HepG2 (cell line): Measurements from ENCODE around the gene TLN1. TPM values are rescaled to one million over a fixed set of nuclear protein-coding genes. Genes with fewer than 3 reads are reported as not detected.

Source experiments
- ATAC-seq: fragments of 200-7000 bp; cut with Tn5 transposase; 3 replicates; pipeline ENCODE4 v1.9.1; 2020; ENCODE audit warnings: mild to moderate bottlenecking, moderate library complexity
- BruUV-seq: library from RNA; stranded (reverse); fragments of 400-500 nt; replicated peaks from 2 replicates; lab custom pipeline; 2021; lab: Mats Ljungman, UMichigan
- CTCF ChIA-PET: fragments of 300-600 bp; formaldehyde crosslinking; extraction: SDS; loops from one replicate; lab custom pipeline; 2021; ENCODE audit warnings: low total read pairs, inconsistent platforms, low intra/inter-chr PET ratio; lab: Yijun Ruan, JAX
- POLR2A ChIA-PET: fragments of 350-600 bp; sonication (Branson Sonifier 250); formaldehyde crosslinking; loops from one replicate; lab custom pipeline; 2020; ENCODE audit warnings: antibody characterized with exemption, inconsistent platforms; lab: Yijun Ruan, JAX
- DNase-seq: peaks from one replicate; pipeline ENCODE4 v3.0.0-alpha.2; 2015; ENCODE audit warnings: low spot score
- FAIRE-seq: peaks from 3 replicates; lab custom pipeline; 2011; peaks lifted over from hg19 to GRCh38; lab: Jason Lieb, UNC
- H2AFZ ChIP-seq: one replicate; pipeline ENCODE4 v1.6.1; 2011; ENCODE audit warnings: low read length, inconsistent platforms
- H3K27ac ChIP-seq: fragments of 300-600 bp; 3 replicates; pipeline ENCODE4 v1.8.0; 2011; ENCODE audit warnings: mixed run types, mild to moderate bottlenecking, mixed read lengths, low read length, inconsistent platforms; ENCODE audit not compliant: insufficient read depth; ENCODE audit errors: extremely low read length
- H3K27me3 ChIP-seq, 2 experiments: fragments of 200-600 bp in 1 of 2; 2 replicates in 1 of 2; 3 replicates in 1 of 2; pipeline versions ENCODE4 v1.6.0 to v1.8.0; 2011; ENCODE audit warnings: low read length in 2 of 2, mild to moderate bottlenecking in 2 of 2, moderate library complexity in 2 of 2, inconsistent platforms in 1 of 2; ENCODE audit not compliant: insufficient read depth in 2 of 2, control insufficient read depth in 1 of 2
- H3K36me3 ChIP-seq, 2 experiments: fragments of 200-600 bp in 1 of 2; replicated peaks in 1 of 2; 2 replicates in 1 of 2; 3 replicates in 1 of 2; pipeline versions ENCODE4 v1.5.1 to v1.8.0; 2011; ENCODE audit warnings: low read length in 2 of 2, inconsistent platforms in 1 of 2; ENCODE audit not compliant: insufficient read depth in 2 of 2, control insufficient read depth in 1 of 2
- H3K4me1 ChIP-seq: 2 replicates; pipeline ENCODE4 v1.5.1; 2012; ENCODE audit warnings: low read length, inconsistent platforms; ENCODE audit not compliant: insufficient read depth
- H3K4me2 ChIP-seq: 2 replicates; pipeline ENCODE4 v1.6.0; 2011; ENCODE audit warnings: low read depth, low read length, inconsistent platforms
- H3K4me3 ChIP-seq, 3 experiments: fragments of 200-600 bp in 1 of 3; sonication (generic), shearing (Covaris generic) in 1 of 3; replicated peaks in 1 of 3; 2 replicates each; pipeline ENCODE4 v1.5.1; 2011 to 2016; ENCODE audit warnings: low read length in 3 of 3, inconsistent platforms in 2 of 3, low read depth in 2 of 3, mild to moderate bottlenecking in 2 of 3, control low read depth in 1 of 3, mixed read lengths in 1 of 3; ENCODE audit not compliant: insufficient read depth in 1 of 3
- H3K79me2 ChIP-seq: one replicate; pipeline ENCODE4 v1.6.1; 2011; ENCODE audit warnings: low read length, inconsistent platforms; ENCODE audit not compliant: insufficient read depth
- H3K9ac ChIP-seq: 2 replicates; pipeline ENCODE4 v1.6.0; 2011; ENCODE audit warnings: mild to moderate bottlenecking, low read depth, low read length, inconsistent platforms; ENCODE audit not compliant: insufficient read depth
- H3K9me3 ChIP-seq: 2 replicates; pipeline ENCODE4 v1.5.1; 2012; ENCODE audit warnings: mild to moderate bottlenecking, low read length
- H4K20me1 ChIP-seq: 2 replicates; pipeline ENCODE4 v1.6.0; 2011; ENCODE audit warnings: inconsistent platforms, mild to moderate bottlenecking, low read length, moderate library complexity; ENCODE audit not compliant: insufficient read depth
- BATF2 ChIP-seq: sonication (generic); formaldehyde crosslinking; IDR thresholded peaks from 2 replicates; pipeline ENCODE4 v1.8.0; 2022; ENCODE audit warnings: mild to moderate bottlenecking, missing genetic modification reagents, moderate library complexity
- EP300 ChIP-seq, 3 experiments: sonication (generic) in 1 of 3; formaldehyde crosslinking in 1 of 3; IDR thresholded peaks; 2 replicates each; pipeline versions ENCODE4 v1.5.1 to v1.6.1; 2011 to 2020; ENCODE audit warnings: low read depth in 2 of 3, low read length in 2 of 3, borderline replicate concordance in 1 of 3, improper control_type of control experiment in 1 of 3, mild to moderate bottlenecking in 1 of 3, missing genetic modification reagents in 1 of 3, moderate library complexity in 1 of 3
- MAX ChIP-seq: IDR thresholded peaks from 2 replicates; pipeline ENCODE4 v1.6.1; 2012; ENCODE audit warnings: inconsistent platforms
- MIXL1 ChIP-seq: IDR thresholded peaks from 2 replicates; pipeline ENCODE4 v1.6.1; 2016
- MTF1 ChIP-seq: sonication (generic); formaldehyde crosslinking; IDR thresholded peaks from 2 replicates; pipeline ENCODE4 v1.5.0; 2020; ENCODE audit warnings: missing genetic modification reagents
- ZNF468 ChIP-seq: sonication (generic); formaldehyde crosslinking; IDR thresholded peaks from 2 replicates; pipeline ENCODE4 v1.8.0; 2022; ENCODE audit warnings: mild to moderate bottlenecking, moderate library complexity, missing genetic modification reagents
- ZNF747 ChIP-seq: sonication (generic); formaldehyde crosslinking; IDR thresholded peaks from 2 replicates; pipeline ENCODE4 v1.8.1; 2023; ENCODE audit warnings: missing genetic modification reagents, mild to moderate bottlenecking, borderline replicate concordance
- WGBS: methylation state at CpG from one replicate; pipeline ENCODE4 v1.1.6; 2017; ENCODE audit warnings: low lambda C conversion rate; 5-methylcytosine and 5-hydroxymethylcytosine counted together
- in situ Hi-C: cut with HindIII; loops from 2 replicates; pipeline ENCODE4 v1.10.0; 2017; ENCODE audit warnings: low pct_unique_long_range_greater_than_20kb; ENCODE audit not compliant: extremely low pct_ligation_motif_present
- intact Hi-C: fragments of 100-400 bp; cut with micrococcal nuclease; formaldehyde crosslinking; loops from one replicate; pipeline ENCODE4 v1.10.0; 2022; ENCODE audit not compliant: unreplicated experiment
- polyA plus RNA-seq, 8 experiments: library from polyadenylated mRNA; depleted of rRNA in 3 of 8; stranded (reverse) in 7 of 8; unstranded in 1 of 8; fragments of >200 nt; fragmentation: Illumina TruSeq in 4 of 8; extraction: Trizol in 4 of 8; gene quantifications; 2 replicates each; pipeline versions ENCODE4 v1.2.1 to v1.2.3, GENCODE V29; 2011 to 2016; ENCODE audit warnings: low read depth in 4 of 8, missing spikeins in 1 of 8, mixed read lengths in 1 of 8; ENCODE audit not compliant: insufficient read depth in 1 of 8
- total RNA-seq, 5 experiments: library from RNA; depleted of rRNA; stranded (reverse); fragments of >200 nt; fragmentation: Illumina TruSeq; extraction: Trizol; gene quantifications; 2 replicates each; pipeline ENCODE4 v1.2.3, GENCODE V29; 2016; ENCODE audit warnings: low read depth in 1 of 5
- TF ChIP-seq, protein P1 (sequence below), 2 experiments: IDR thresholded peaks; 2 replicates each; pipeline ENCODE4 v1.6.1; 2011 to 2012; ENCODE audit warnings: low read length in 2 of 2, borderline replicate concordance in 1 of 2, low read depth in 1 of 2, mild to moderate bottlenecking in 1 of 2, moderate library complexity in 1 of 2
- TF ChIP-seq, protein P2 (sequence below): sonication (generic); formaldehyde crosslinking; IDR thresholded peaks from 2 replicates; pipeline ENCODE4 v1.4.0; 2020; ENCODE audit warnings: missing genetic modification reagents
- TF ChIP-seq, protein P3 (sequence below): fragments of 450-650 bp; IDR thresholded peaks from 2 replicates; pipeline ENCODE4 v1.6.1; 2017; ENCODE audit warnings: mild to moderate bottlenecking

Gene TLN1
- total and polyA plus RNA-seq, 2 of the 13 experiments (the other 11 are each of a cell fraction or from before 2014, with no cell fraction given), result 35.2 to 51.8 TPM

DNA sequence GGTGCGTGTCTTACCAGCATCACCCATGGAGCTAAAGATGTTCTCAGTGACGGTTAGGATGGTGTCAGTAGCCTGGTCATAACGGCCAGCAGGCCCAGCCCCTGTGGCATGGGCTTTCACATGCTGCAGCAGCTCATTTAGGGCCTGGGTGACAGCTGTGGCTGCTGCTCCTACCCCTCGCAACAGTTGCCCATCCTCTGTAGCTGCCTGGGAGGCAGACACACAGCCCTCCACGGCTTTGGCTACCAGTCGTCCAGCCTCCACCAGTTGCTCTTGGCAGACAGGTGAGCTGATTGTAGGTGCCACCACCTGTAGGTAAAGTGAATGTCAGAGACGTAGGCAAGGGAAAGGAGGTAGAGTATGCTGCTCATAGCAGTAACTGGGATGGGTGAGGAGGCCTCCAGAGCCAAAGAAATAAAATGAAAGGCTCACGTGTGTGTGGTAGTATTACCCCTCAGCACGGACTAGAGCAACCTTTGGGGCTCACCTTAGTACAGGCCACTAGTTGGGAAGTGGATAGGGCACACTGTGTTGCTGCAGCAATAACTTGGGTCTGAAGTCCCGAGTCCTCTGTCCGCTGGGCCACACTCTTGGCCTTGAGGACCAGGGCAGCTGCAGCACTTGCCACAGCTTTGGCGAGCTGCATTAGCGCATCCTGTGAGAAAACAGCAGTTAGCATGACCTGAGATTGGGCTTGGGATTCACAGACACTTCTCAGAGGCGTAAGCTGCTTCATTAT, 14.7 kb downstream of the TLN1 start:
- FAIRE-seq (no peak), ATAC-seq (no peak), DNase-seq (no peak)
- CTCF ChIA-PET, result no interaction called here
- no peak overlapping the region for H3K9ac ChIP-seq
- no peaks in the 10 kb centered on the region for H3K79me2 ChIP-seq
- no peak overlapping the region for H2AFZ ChIP-seq
- no peaks in the 10 kb centered on the region for H3K4me1 ChIP-seq
- intact Hi-C loops (no loop called here), in situ Hi-C loops (no loop called here)
- POLR2A ChIA-PET, result interaction anchor here (1.2 kb wide), 1 partner anchor 10 kb away, joined by 4 read pairs; no protein-coding TSS in a partner anchor
- no peaks in the 10 kb centered on the region for H3K9me3 ChIP-seq
- H3K27ac ChIP-seq, result no peak overlapping the region
- BruUV-seq, result no TSS peak
- WGBS, result 98% methylated on average over 9 of the region's 14 CpGs
- peaks cover 62 to 96% of the 10 kb centered on the region in 2 experiments for H3K36me3 ChIP-seq
- H3K4me2 ChIP-seq, result no peak overlapping the region
- H3K27me3 ChIP-seq, result no peaks in the 10 kb centered on the region
- H3K4me3 ChIP-seq, result no peak overlapping the region
- H4K20me1 ChIP-seq, result no peaks in the 10 kb centered on the region
- no peak for TF ChIP-seq ZNF747 (CRISPR knock-in tag)
- TF ChIP-seq ZNF468 (CRISPR knock-in tag), result no peak
- TF ChIP-seq, protein P1, sequence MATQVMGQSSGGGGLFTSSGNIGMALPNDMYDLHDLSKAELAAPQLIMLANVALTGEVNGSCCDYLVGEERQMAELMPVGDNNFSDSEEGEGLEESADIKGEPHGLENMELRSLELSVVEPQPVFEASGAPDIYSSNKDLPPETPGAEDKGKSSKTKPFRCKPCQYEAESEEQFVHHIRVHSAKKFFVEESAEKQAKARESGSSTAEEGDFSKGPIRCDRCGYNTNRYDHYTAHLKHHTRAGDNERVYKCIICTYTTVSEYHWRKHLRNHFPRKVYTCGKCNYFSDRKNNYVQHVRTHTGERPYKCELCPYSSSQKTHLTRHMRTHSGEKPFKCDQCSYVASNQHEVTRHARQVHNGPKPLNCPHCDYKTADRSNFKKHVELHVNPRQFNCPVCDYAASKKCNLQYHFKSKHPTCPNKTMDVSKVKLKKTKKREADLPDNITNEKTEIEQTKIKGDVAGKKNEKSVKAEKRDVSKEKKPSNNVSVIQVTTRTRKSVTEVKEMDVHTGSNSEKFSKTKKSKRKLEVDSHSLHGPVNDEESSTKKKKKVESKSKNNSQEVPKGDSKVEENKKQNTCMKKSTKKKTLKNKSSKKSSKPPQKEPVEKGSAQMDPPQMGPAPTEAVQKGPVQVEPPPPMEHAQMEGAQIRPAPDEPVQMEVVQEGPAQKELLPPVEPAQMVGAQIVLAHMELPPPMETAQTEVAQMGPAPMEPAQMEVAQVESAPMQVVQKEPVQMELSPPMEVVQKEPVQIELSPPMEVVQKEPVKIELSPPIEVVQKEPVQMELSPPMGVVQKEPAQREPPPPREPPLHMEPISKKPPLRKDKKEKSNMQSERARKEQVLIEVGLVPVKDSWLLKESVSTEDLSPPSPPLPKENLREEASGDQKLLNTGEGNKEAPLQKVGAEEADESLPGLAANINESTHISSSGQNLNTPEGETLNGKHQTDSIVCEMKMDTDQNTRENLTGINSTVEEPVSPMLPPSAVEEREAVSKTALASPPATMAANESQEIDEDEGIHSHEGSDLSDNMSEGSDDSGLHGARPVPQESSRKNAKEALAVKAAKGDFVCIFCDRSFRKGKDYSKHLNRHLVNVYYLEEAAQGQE (IDR thresholded peaks at IDR 0.05; ENCODE audit: borderline replicate concordance in 1 of 2, low read depth in 1 of 2, low read length in 2 of 2), result no peak
- TF ChIP-seq MIXL1 (CRISPR knock-in tag), result no peak
- TF ChIP-seq BATF2 (CRISPR knock-in tag), result no peak
- no peak for TF ChIP-seq MAX
- TF ChIP-seq, protein P2, sequence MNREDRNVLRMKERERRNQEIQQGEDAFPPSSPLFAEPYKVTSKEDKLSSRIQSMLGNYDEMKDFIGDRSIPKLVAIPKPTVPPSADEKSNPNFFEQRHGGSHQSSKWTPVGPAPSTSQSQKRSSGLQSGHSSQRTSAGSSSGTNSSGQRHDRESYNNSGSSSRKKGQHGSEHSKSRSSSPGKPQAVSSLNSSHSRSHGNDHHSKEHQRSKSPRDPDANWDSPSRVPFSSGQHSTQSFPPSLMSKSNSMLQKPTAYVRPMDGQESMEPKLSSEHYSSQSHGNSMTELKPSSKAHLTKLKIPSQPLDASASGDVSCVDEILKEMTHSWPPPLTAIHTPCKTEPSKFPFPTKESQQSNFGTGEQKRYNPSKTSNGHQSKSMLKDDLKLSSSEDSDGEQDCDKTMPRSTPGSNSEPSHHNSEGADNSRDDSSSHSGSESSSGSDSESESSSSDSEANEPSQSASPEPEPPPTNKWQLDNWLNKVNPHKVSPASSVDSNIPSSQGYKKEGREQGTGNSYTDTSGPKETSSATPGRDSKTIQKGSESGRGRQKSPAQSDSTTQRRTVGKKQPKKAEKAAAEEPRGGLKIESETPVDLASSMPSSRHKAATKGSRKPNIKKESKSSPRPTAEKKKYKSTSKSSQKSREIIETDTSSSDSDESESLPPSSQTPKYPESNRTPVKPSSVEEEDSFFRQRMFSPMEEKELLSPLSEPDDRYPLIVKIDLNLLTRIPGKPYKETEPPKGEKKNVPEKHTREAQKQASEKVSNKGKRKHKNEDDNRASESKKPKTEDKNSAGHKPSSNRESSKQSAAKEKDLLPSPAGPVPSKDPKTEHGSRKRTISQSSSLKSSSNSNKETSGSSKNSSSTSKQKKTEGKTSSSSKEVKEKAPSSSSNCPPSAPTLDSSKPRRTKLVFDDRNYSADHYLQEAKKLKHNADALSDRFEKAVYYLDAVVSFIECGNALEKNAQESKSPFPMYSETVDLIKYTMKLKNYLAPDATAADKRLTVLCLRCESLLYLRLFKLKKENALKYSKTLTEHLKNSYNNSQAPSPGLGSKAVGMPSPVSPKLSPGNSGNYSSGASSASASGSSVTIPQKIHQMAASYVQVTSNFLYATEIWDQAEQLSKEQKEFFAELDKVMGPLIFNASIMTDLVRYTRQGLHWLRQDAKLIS, result no peak
- TF ChIP-seq MTF1, result no peak
- TF ChIP-seq, protein P3, sequence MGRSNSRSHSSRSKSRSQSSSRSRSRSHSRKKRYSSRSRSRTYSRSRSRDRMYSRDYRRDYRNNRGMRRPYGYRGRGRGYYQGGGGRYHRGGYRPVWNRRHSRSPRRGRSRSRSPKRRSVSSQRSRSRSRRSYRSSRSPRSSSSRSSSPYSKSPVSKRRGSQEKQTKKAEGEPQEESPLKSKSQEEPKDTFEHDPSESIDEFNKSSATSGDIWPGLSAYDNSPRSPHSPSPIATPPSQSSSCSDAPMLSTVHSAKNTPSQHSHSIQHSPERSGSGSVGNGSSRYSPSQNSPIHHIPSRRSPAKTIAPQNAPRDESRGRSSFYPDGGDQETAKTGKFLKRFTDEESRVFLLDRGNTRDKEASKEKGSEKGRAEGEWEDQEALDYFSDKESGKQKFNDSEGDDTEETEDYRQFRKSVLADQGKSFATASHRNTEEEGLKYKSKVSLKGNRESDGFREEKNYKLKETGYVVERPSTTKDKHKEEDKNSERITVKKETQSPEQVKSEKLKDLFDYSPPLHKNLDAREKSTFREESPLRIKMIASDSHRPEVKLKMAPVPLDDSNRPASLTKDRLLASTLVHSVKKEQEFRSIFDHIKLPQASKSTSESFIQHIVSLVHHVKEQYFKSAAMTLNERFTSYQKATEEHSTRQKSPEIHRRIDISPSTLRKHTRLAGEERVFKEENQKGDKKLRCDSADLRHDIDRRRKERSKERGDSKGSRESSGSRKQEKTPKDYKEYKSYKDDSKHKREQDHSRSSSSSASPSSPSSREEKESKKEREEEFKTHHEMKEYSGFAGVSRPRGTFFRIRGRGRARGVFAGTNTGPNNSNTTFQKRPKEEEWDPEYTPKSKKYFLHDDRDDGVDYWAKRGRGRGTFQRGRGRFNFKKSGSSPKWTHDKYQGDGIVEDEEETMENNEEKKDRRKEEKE, result no peak
- TF ChIP-seq EP300 (IDR thresholded peaks at IDR 0.05; ENCODE audit: low read depth in 2 of 2, low read length in 2 of 2), result no peak
- TF ChIP-seq EP300 (CRISPR knock-in tag; IDR thresholded peaks at IDR 0.05; ENCODE audit: borderline replicate concordance), result no peak
